ENCODE results near the gene UQCR10. TPM values are rescaled to one million over a fixed set of nuclear protein-coding genes. Genes with fewer than 3 reads are reported as not detected.

UQCR10 gene
- total and polyA plus RNA-seq, 4 donors: 67.5 to 290 (median 133) TPM

DNA sequence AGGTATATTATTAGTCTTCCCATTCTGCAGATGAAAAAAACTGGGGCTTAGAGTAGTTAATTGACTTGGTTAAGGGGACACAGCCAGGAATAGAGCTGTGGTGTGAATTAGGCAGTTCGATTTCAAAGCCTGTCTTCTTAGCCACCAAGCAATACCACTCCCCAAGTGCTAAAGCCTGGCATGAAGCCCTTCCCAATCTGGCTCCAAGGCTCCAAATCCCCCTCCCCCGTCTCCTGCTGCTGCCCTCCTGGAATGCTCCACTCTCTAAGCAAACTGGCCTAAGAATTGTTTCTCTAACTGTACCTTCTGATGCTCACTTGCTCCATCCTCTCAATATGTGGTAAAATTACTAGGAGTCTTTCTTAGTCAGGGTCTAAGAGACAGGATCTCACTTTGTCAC, 52.3 kb downstream of the UQCR10 start:
- no peak overlapping the region for H3K9ac ChIP-seq (ENCODE audit: insufficient read depth in 1 of 2, low read length in 2 of 2)
- 76 to 91% methylated on average over 2 of the region's 2 CpGs for WGBS, 2 donors
- TF ChIP-seq, protein P1, sequence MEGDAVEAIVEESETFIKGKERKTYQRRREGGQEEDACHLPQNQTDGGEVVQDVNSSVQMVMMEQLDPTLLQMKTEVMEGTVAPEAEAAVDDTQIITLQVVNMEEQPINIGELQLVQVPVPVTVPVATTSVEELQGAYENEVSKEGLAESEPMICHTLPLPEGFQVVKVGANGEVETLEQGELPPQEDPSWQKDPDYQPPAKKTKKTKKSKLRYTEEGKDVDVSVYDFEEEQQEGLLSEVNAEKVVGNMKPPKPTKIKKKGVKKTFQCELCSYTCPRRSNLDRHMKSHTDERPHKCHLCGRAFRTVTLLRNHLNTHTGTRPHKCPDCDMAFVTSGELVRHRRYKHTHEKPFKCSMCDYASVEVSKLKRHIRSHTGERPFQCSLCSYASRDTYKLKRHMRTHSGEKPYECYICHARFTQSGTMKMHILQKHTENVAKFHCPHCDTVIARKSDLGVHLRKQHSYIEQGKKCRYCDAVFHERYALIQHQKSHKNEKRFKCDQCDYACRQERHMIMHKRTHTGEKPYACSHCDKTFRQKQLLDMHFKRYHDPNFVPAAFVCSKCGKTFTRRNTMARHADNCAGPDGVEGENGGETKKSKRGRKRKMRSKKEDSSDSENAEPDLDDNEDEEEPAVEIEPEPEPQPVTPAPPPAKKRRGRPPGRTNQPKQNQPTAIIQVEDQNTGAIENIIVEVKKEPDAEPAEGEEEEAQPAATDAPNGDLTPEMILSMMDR (IDR thresholded peaks at IDR 0.05; ENCODE audit: control extremely low read depth, extremely low read depth): no peak
- H3K27me3 ChIP-seq (ENCODE audit: control insufficient read depth in 3 of 3, insufficient read depth in 3 of 3, low read length in 2 of 3): no peaks in the 10 kb centered on the region
- peaks cover 0 to 5% (median 4%) of the 10 kb centered on the region in 5 donors for H3K4me1 ChIP-seq (ENCODE audit: control insufficient read depth in 5 of 5, insufficient read depth in 5 of 5, low read length in 5 of 5)
- DNase-seq (no peak), ATAC-seq (ENCODE audit: insufficient read depth, low FRiP score) (no peak)
- no peak overlapping the region for H3K4me3 ChIP-seq
- H3K27ac ChIP-seq (ENCODE audit: low read depth in 1 of 2, low read length in 1 of 2): no peak overlapping the region
- no peaks in the 10 kb centered on the region for H3K9me3 ChIP-seq (ENCODE audit: control insufficient read depth in 4 of 4, insufficient read depth in 3 of 4, low read length in 3 of 4)
- peaks cover 16 to 33% (median 19%) of the 10 kb centered on the region in 4 donors for H3K36me3 ChIP-seq (ENCODE audit: control insufficient read depth in 4 of 4, insufficient read depth in 4 of 4, low read length in 4 of 4)

Small RNA genes within 50 kb of the gene (small RNA-seq; reads per million reads assigned to genes)
- not detected for gene RF00019 (ENCODE audit: low replicate concordance)

Other genes with a start within 250 kb of the UQCR10 start
- gene THOC5, start 213.6 kb upstream of the UQCR10 start, total RNA-seq: 10 to 100 TPM; 34.3 to 51.8 TPM
- gene THOC5, start 213.6 kb upstream of the UQCR10 start, polyA plus RNA-seq: 10 to 100 TPM; 21.0 to 21.4 TPM
- 10 to 100 TPM; 24.6 to 35.2 TPM for gene NIPSNAP1, start 186.3 kb upstream of the UQCR10 start, total RNA-seq
- 10 to 100 TPM; 19.0 to 23.2 TPM for gene NIPSNAP1, start 186.3 kb upstream of the UQCR10 start, polyA plus RNA-seq
- 10 to 100 TPM; 19.4 to 49.7 TPM for gene NF2, start 163.7 kb upstream of the UQCR10 start, total RNA-seq
- 10 to 100 TPM in 1 of 2 donors, 1 to 10 TPM in 1; 8.9 to 13.2 TPM for gene NF2, start 163.7 kb upstream of the UQCR10 start, polyA plus RNA-seq
- gene CABP7, start 47.4 kb upstream of the UQCR10 start, total RNA-seq: under 1 TPM in 1 of 2 donors, not detected in 1; 0.06 TPM
- gene CABP7, start 47.4 kb upstream of the UQCR10 start, polyA plus RNA-seq: under 1 TPM; 0.05 to 0.12 TPM
- gene ZMAT5, start 362 bp upstream of the UQCR10 start, total RNA-seq: 10 to 100 TPM; 11.2 to 23.7 TPM
- gene ZMAT5, start 362 bp upstream of the UQCR10 start, polyA plus RNA-seq: 10 to 100 TPM; 27.1 to 32.5 TPM
- gene ASCC2, start 70.9 kb downstream of the UQCR10 start, total RNA-seq: 10 to 100 TPM; 38.6 to 61.6 TPM
- 10 to 100 TPM; 46.5 to 60.8 TPM for gene ASCC2, start 70.9 kb downstream of the UQCR10 start, polyA plus RNA-seq
- 10 to 100 TPM; 50.8 to 86.0 TPM for gene MTMR3, start 115.8 kb downstream of the UQCR10 start, total RNA-seq
- gene MTMR3, start 115.8 kb downstream of the UQCR10 start, polyA plus RNA-seq: 10 to 100 TPM; 13.6 to 31.9 TPM